Inflammatory macrophage treated with lipopolysaccharide for 4 hours (primary cell): ENCODE measurements around the gene TMPRSS4.

ENCODE experiments used
- DNase-seq: peaks from one replicate; pipeline ENCODE4 v3.0.0-alpha.2; 2020

Gene TMPRSS4

DNA sequence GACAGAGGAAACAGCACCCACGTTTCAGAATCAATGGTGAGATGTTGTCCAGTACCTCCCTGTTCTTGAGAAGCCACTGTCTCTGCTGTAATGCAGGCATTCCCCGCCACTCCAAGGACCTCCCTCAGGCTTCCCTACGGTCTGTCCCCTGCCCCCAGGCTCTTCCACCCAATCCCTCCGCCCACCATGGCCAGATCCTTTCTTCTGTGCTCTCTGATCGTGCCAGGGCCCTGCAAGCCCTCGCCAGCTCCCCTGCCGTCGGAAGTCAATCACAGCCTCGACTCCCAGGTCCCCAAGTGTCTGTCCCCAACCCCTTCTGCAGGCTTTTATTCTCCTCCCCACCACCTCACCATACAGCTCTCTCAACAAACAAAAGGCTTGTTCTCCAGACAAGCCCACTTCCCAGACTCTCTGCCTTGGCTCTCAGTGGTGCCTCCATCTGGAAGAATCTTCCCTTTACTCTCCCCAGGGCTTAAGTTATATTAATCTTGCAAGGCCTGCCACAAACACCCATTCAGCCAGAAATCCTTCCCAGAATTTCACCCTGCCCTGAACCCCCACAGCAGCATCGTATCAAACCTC is 62.1 kb downstream of the TMPRSS4 start:
- no peak for DNase-seq

GRCh38 chr11:118139578-118139977 is 62.7 kb downstream of the TMPRSS4 start:
- DNase-seq, result no peak

GRCh38 chr11:118142081-118142480 is 65.2 kb downstream of the TMPRSS4 start:
- peak; percentile 42 for DNase-seq

DNA sequence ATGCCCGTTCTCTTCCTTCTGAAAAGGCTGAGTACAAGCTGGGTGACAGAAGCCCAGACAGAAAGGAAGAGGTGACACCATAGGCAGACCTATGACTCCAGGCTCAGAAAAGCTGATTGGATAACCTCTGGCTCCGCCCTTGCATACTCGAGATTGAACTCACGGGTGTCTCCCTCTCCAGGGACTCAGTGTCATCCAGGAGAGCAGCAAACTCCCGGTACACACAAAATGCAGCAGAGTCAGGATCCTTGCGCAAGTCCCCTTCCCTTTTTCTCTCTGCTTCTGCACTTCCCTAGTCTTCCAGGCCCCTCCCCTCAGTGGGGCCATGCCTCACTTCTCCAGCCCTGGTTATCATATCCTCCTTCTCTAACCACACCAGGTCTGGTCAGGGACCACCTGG is 65.9 kb downstream of the TMPRSS4 start:
- peak; percentile 79 for DNase-seq

GRCh38 chr11:118143661-118144185 is 66.8 kb downstream of the TMPRSS4 start:
- DNase-seq, result no peak

GRCh38 chr11:118144301-118145268 is 67.7 kb downstream of the TMPRSS4 start:
- no peak for DNase-seq

DNA sequence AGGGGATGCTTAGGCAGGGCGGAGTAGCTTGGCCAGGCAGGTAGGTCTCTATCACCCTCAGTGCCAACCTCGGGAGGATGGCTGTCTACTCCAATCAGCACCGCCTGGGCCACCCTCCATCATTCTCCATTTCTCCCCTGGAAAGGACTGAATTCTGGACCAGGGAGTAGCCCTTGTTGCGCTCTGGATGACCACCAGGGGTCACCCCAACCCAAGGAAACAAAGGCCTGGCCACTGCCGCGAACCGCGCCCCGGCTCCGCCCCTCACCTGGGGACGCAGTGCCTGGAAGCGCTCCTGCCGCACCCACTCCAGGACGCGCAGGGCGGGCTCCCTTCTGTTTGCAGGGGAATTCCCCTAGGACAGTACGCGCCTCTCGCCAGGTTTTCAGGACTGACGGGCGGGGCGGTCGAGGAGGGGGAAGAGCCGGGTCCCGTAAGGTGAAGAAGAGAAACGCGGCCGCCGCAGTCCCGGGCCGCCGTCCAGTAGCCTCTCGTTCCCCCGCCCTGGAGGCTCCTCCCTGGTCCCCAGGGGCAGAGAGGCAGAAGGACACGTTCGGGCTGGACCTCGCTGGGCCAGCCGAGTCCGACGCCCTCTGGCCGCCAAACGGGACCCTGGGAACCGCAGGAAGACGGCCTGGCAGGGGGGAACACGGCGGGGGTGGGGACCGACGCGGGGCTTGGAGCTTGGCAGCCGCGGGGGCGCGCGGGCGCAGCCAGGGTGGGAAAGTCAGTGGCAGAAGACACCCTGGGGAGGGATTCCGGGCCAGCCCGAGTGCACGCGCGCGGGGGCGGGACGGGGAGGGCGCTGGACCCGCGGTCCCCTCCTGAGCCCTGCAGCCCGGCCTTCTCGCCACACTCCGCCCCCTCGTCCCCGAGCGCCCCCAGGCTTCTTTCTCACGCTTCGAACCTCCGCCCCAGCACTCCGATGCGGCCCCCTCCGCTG is 68.7 kb downstream of the TMPRSS4 start:
- DNase-seq, result peak; percentile 64

DNA sequence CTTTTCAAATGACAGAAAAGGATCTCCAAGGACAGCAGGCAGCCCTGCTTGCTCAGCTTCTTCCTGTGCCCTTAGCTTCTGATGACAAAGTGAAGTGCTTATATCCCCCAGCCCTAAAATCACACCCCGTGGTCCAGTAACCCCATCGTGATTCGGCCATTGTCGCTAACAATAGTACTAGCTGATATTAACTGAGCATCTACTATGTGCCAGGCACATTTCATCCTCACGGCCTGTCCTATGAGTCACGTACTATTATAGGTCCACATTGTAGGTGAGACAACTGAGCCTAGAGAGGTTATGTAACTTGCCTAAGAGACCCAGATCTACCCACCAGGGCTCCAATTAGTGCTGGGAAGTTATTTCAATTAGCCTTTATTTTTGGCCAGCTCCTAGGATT is 69.7 kb downstream of the TMPRSS4 start:
- no peak for DNase-seq

DNA sequence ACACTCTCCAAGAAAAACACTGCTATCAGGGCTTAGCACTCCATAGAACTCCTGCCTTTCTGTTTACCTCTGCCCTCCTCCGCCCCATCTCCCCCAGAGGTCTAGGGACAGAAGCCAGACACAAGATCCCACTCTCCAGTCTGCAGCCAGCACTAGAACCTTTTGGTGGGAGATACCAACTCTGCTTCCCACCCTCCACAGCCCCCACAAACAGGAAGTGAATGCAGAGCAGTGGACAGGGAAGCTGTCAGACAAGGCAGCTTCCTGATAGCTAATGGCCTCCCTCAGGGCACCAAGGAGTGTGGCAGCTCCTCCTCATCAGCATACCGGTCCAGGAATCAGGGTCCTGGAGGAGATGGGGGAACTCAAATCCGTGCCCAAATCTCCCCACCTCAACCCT is 70.6 kb downstream of the TMPRSS4 start:
- peak; percentile 38 for DNase-seq

- no peak for DNase-seq
Observed at GRCh38 chr11:118148240-118148639, 71.4 kb downstream of the TMPRSS4 start.

DNA sequence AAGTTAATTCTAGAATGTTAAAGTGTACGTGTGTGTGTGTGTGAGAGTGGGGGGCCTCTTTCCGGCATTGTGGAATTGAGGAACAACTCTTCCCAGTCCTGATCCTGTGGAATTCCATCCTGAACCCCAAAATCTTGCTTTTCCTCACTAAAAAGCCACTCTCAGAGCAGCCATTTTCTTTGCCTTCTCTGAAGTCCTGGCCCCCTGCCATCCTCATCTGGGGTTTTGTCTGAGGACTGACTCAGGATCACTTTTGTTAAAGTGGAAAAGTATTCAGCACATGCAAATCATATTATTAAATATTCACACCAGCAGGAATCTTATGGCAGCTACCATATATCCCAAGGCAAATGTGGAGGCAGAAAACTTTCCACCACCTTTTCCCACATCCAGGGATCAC is 72.0 kb downstream of the TMPRSS4 start:
- DNase-seq, result no peak

DNA sequence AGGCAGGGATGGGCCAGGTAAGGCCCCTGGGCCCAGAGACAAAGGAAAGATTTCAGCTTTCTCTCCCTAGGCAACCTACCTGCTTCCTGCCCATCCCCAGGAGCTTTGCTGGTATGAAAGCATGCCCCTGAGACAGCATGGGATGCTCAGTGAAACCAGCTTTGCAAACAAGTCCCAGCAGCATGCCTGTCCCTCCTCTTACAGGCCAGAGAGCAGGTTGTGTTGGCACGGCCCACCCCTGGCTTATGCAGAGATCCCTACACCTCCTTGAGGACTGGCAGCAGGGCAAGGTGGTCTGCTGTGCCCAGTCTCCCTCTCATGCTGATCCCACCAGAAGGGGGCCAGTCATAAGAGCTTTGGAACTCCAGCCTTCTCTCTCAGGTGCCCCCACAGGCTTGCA is 72.6 kb downstream of the TMPRSS4 start:
- no peak for DNase-seq

DNA sequence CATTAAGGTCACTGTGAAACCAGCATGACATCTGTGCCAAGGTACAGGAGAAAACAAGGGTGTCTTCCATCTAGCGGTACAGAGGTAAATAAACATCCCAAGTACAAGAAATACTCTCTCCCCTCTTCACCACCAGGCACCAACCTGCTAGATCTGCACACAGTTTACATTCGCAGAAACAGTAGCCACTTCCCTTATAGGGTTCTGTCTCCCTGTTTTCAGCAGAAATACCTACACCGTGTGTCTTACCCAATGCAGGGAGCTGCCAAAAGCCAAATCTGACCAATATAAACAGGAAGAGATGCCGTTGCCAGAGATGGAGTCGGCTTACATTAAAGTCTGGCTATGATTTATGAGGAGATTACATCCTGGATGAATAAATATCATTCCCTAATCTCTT is 74.6 kb downstream of the TMPRSS4 start:
- DNase-seq, result no peak

DNA sequence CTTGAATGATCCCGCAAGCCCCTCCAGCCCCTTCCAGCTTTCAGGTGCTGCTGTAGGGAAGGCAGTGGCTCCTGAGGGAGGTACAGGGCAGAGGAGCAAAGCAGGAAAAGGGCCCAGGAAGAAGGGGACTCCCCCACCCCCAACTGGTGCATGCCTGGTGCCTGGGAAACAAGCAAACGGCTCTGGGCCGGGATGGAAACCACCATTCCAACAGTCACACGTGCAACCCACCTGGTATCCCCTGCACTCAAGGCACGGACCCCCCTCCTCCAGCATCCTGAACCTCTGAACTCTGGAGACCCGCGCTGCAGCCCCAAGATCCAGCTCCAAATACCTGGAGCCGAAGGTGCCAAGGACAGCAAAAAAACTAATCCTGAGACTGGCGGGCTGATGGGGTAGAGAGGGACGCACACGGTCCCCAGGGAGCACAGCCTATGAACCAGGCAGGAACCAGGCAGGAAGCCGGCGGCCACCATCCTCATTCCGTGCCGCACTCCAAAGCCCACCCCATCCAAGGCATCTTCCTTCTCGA is 75.2 kb downstream of the TMPRSS4 start:
- DNase-seq, result no peak

DNA sequence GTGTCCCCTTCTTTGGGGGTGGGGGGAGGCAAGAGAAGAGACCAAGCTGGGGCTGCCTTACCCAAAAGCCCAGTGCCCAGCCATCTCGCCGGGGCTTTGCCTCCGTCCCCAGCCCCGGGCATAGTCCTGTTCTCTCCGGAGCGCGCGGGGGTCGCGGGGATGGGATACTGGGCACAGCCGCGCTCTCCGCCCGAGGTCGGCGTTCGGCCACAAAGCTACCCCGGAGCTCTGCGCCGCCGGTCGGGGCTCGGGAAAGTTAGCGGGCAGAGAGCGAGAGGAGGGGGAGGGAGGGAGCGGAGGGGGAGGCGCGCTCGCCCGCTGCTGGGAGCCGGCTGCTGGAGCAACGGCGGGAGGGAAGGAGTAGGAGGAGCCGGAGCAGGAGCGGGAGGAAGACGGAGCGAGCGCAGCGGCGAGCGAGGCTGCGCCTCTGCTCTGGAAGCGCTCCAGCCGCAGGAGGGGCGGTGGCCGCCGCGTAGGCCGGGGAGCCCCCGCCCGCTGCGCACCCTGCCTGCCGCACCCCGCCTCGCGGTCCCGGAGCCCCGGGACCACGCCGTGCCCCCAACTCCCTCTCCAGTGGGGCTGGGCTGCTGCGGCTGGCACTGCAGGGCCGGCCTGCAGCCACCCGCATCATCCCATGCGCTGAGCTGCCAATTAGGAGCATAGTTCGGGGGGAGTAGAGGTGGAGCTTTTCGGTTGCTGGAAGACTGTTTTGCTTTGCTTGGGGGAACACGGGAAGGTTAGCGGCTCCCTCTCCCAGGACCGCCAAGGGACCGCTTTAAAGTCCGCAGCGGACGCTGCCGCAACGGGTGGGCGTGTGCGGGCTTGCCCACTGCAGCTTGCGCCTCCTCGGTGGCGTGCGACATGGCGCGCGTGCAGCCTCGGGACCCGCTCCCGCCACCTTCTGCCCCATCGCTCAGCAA is 75.9 kb downstream of the TMPRSS4 start, which contains the start of gene SCN4B:
TSS of gene SCN4B (minus strand) at position 272 of the 920 bp plus-strand sequence. CDS start at position 122, 150 bp downstream.
- peak; percentile 35 for DNase-seq

DNA sequence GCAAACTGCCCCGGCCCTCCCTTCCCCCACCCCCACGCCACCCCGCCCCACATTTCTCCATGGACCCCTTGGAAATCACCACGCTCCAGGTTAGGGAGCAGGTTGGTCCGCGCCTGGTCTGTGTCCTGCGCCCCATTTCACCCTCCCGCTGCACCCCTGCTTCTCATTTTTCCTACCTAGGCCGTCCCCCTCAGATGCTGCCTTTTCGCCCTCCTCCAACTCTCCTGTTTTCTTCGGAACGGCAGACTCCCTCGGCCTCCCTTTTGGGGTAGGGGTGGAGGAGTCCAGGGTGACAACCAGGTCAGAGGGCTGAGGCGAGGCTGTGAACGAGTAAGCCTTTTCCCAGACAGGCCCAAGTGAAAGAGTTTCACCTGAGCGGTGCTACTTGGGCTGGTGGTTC is 76.6 kb downstream of the TMPRSS4 start:
- DNase-seq, result no peak

GRCh38 chr11:118153976-118154375 is 77.1 kb downstream of the TMPRSS4 start:
- no peak for DNase-seq

- DNase-seq, result no peak
Observed at GRCh38 chr11:118154641-118155040, 77.8 kb downstream of the TMPRSS4 start.

GRCh38 chr11:118155776-118156530 is 79.1 kb downstream of the TMPRSS4 start:
- DNase-seq, result no peak

- no peak for DNase-seq
Observed at GRCh38 chr11:118156531-118157185, 79.8 kb downstream of the TMPRSS4 start.
